IMR-90 (cell line): ENCODE results near the gene ZMIZ1. TPM values are rescaled to one million over a fixed set of nuclear protein-coding genes. Genes with fewer than 3 reads are reported as not detected.

Experiments used
- ATAC-seq: fragments of 200-7000 bp; cut with Tn5 transposase; 2 replicates; pipeline ENCODE4 v1.9.1; 2020; ENCODE audit warnings: low read depth, mild to moderate bottlenecking, moderate library complexity
- BruUV-seq: library from RNA; stranded (reverse); fragments of 400-500 nt; replicated peaks from 2 replicates; lab custom pipeline; 2021; lab: Mats Ljungman, UMichigan
- CTCF ChIA-PET: fragments of 300-600 bp; formaldehyde crosslinking; extraction: SDS; loops from one replicate; lab custom pipeline; 2021; ENCODE audit warnings: antibody characterized with exemption; lab: Yijun Ruan, JAX
- POLR2A ChIA-PET: fragments of 300-600 bp; sonication (Branson Sonifier 250); formaldehyde crosslinking; loops from one replicate; lab custom pipeline; 2022; ENCODE audit warnings: antibody characterized with exemption; ENCODE audit not compliant: unreplicated experiment; lab: Charles Lee
- DNase-seq: peaks from one replicate; pipeline ENCODE4 v3.0.0; 2013
- H2AFZ ChIP-seq: replicated peaks from 2 replicates; pipeline ENCODE3; 2013; ENCODE audit warnings: low read length, mild to moderate bottlenecking; ENCODE audit not compliant: poor library complexity
- H2AK5ac ChIP-seq: 2 replicates; pipeline ENCODE4 v1.6.1; 2013; ENCODE audit warnings: low read depth, low read length, inconsistent platforms
- H2AK9ac ChIP-seq: replicated peaks from 2 replicates; pipeline ENCODE3; 2013; ENCODE audit warnings: mild to moderate bottlenecking, low read depth, low read length, moderate library complexity; ENCODE audit not compliant: poor library complexity
- H2BK120ac ChIP-seq: 2 replicates; pipeline ENCODE4 v1.6.1; 2013; ENCODE audit warnings: low read depth, low read length, inconsistent platforms
- H2BK15ac ChIP-seq: 3 replicates; pipeline ENCODE4 v1.6.1; 2013; ENCODE audit warnings: low read depth, low read length, inconsistent platforms
- H2BK20ac ChIP-seq: 2 replicates; pipeline ENCODE4 v1.6.1; 2013; ENCODE audit warnings: low read depth, mild to moderate bottlenecking, inconsistent platforms, low read length, moderate library complexity
- H2BK5ac ChIP-seq: 2 replicates; pipeline ENCODE4 v1.6.1; 2013; ENCODE audit warnings: mild to moderate bottlenecking, low read depth, low read length, inconsistent platforms; ENCODE audit not compliant: poor library complexity, severe bottlenecking
- H3K14ac ChIP-seq: replicated peaks from 2 replicates; pipeline ENCODE4 v1.6.1; 2013; ENCODE audit warnings: low read depth, low read length, inconsistent platforms
- H3K18ac ChIP-seq: 2 replicates; pipeline ENCODE4 v1.6.1; 2013; ENCODE audit warnings: low read depth, low read length, control low read depth
- H3K23ac ChIP-seq: 2 replicates; pipeline ENCODE4 v1.6.1; 2013; ENCODE audit warnings: low read depth, low read length, inconsistent platforms
- H3K27ac ChIP-seq: 2 replicates; pipeline ENCODE4 v1.5.1; 2013; ENCODE audit warnings: mild to moderate bottlenecking, control low read depth, low read length; ENCODE audit not compliant: insufficient read depth
- H3K27me3 ChIP-seq: 2 replicates; pipeline ENCODE4 v1.6.1; 2013; ENCODE audit warnings: low read length; ENCODE audit not compliant: control insufficient read depth, insufficient read depth
- H3K36me3 ChIP-seq: 2 replicates; pipeline ENCODE4 v1.6.1; 2013; ENCODE audit warnings: low read length, mixed read lengths; ENCODE audit not compliant: control insufficient read depth, insufficient read depth
- H3K4ac ChIP-seq: 2 replicates; pipeline ENCODE4 v1.6.1; 2013; ENCODE audit warnings: low read depth, low read length, inconsistent platforms
- H3K4me1 ChIP-seq: 2 replicates; pipeline ENCODE4 v1.6.1; 2013; ENCODE audit warnings: low read length, mixed read lengths; ENCODE audit not compliant: control insufficient read depth, insufficient read depth
- H3K4me2 ChIP-seq: 2 replicates; pipeline ENCODE4 v1.6.1; 2013; ENCODE audit warnings: low read depth, mild to moderate bottlenecking, control low read depth, low read length, moderate library complexity
- H3K4me3 ChIP-seq: 2 replicates; pipeline ENCODE4 v1.5.1; 2013; ENCODE audit warnings: low read depth, mild to moderate bottlenecking, control low read depth, low read length, moderate library complexity; ENCODE audit not compliant: insufficient read depth
- H3K56ac ChIP-seq: 2 replicates; pipeline ENCODE4 v1.6.1; 2013; ENCODE audit warnings: low read length, inconsistent platforms; ENCODE audit not compliant: insufficient read depth; ENCODE audit errors: extremely low read depth
- H3K79me1 ChIP-seq, 2 experiments: 2 replicates each; pipeline ENCODE4 v1.6.1; 2013; ENCODE audit warnings: low read length in 2 of 2, inconsistent platforms in 1 of 2, low read depth in 1 of 2
- H3K9ac ChIP-seq: 2 replicates; pipeline ENCODE4 v1.6.1; 2013; ENCODE audit warnings: low read depth, low read length, control low read depth
- H3K9me1 ChIP-seq: 2 replicates; pipeline ENCODE4 v1.6.1; 2013; ENCODE audit warnings: low read length, inconsistent platforms; ENCODE audit not compliant: insufficient read depth
- H3K9me3 ChIP-seq: 2 replicates; pipeline ENCODE4 v1.6.1; 2013; ENCODE audit warnings: low read length; ENCODE audit not compliant: control insufficient read depth, insufficient read depth
- H4K20me1 ChIP-seq: 2 replicates; pipeline ENCODE4 v1.6.1; 2013; ENCODE audit warnings: low read length, inconsistent platforms; ENCODE audit not compliant: insufficient read depth
- H4K5ac ChIP-seq: 2 replicates; pipeline ENCODE4 v1.6.1; 2013; ENCODE audit warnings: mild to moderate bottlenecking, low read depth, low read length, control low read depth
- H4K8ac ChIP-seq, 2 experiments: 2 replicates each; pipeline ENCODE4 v1.6.1; 2013; ENCODE audit warnings: low read depth in 2 of 2, low read length in 2 of 2, control low read depth in 1 of 2, inconsistent platforms in 1 of 2
- H4K91ac ChIP-seq: 2 replicates; pipeline ENCODE4 v1.6.1; 2013; ENCODE audit warnings: low read depth, low read length, inconsistent platforms; ENCODE audit not compliant: insufficient read depth
- BHLHE40 ChIP-seq: fragments of 150-350 bp; IDR thresholded peaks from 2 replicates; pipeline ENCODE4 v1.6.1; 2016; ENCODE audit warnings: mild to moderate bottlenecking, low read depth, low read length
- CEBPB ChIP-seq: IDR thresholded peaks from 2 replicates; pipeline ENCODE4 v1.6.1; 2012; ENCODE audit warnings: low read depth, low read length, improper control_type of control experiment
- CHD1 ChIP-seq: IDR thresholded peaks from 2 replicates; pipeline ENCODE4 v1.6.1; 2012; ENCODE audit warnings: low read depth, low read length, improper control_type of control experiment
- FOS ChIP-seq: fragments of 150-350 bp; IDR thresholded peaks from 2 replicates; pipeline ENCODE4 v1.6.1; 2016; ENCODE audit warnings: low read depth, low read length
- MAFK ChIP-seq: IDR thresholded peaks from 2 replicates; pipeline ENCODE4 v1.6.1; 2012; ENCODE audit warnings: low read depth, low read length, improper control_type of control experiment
- MAZ ChIP-seq: IDR thresholded peaks from 2 replicates; pipeline ENCODE4 v1.6.1; 2012; ENCODE audit warnings: low read depth, mild to moderate bottlenecking, low read length, improper control_type of control experiment, moderate library complexity, borderline replicate concordance
- MXI1 ChIP-seq: IDR thresholded peaks from 2 replicates; pipeline ENCODE4 v1.6.1; 2012; ENCODE audit warnings: low read depth, mild to moderate bottlenecking, low read length, moderate library complexity, borderline replicate concordance
- NFE2L2 ChIP-seq: fragments of 150-350 bp; IDR thresholded peaks from 2 replicates; pipeline ENCODE4 v1.6.1; 2016; ENCODE audit warnings: low read depth, mild to moderate bottlenecking, low read length
- RAD21 ChIP-seq: IDR thresholded peaks from 2 replicates; pipeline ENCODE4 v1.6.1; 2012; ENCODE audit warnings: low read length, improper control_type of control experiment
- RCOR1 ChIP-seq: IDR thresholded peaks from 2 replicates; pipeline ENCODE4 v1.6.1; 2012; ENCODE audit warnings: mild to moderate bottlenecking, low read length, improper control_type of control experiment; ENCODE audit not compliant: insufficient replicate concordance
- SMC3 ChIP-seq: fragments of 150-350 bp; IDR thresholded peaks from 2 replicates; pipeline ENCODE4 v1.6.1; 2016; ENCODE audit warnings: low read depth, mild to moderate bottlenecking, antibody characterized with exemption, low read length, moderate library complexity
- WGBS, 2 experiments: methylation state at CpG; one replicate each; pipeline versions ENCODE4 v1.1.5 to v1.1.7; 2013; ENCODE audit warnings: missing lambda C conversion rate in 2 of 2; ENCODE audit not compliant: insufficient read length in 1 of 2; ENCODE audit errors: extremely low coverage in 2 of 2; 5-methylcytosine and 5-hydroxymethylcytosine counted together
- dilution Hi-C: fragments of 300-500 bp; cut with HindIII; formaldehyde crosslinking; loops from one replicate; pipeline ENCODE4 v1.14.3; 2018; ENCODE audit warnings: low sequenced_read_pairs; ENCODE audit not compliant: unreplicated experiment
- in situ Hi-C: fragments of 300-500 bp; cut with MboI; formaldehyde crosslinking; loops from 3 replicates; pipeline ENCODE4 v1.14.3; 2019; ENCODE audit warnings: low sequenced_read_pairs, inconsistent platforms, mixed read lengths
- intact Hi-C: fragments of 100-400 bp; cut with micrococcal nuclease; formaldehyde crosslinking; loops from 2 replicates; pipeline ENCODE4 v1.10.0; 2022
- polyA plus RNA-seq, 3 experiments: library from polyadenylated mRNA; depleted of rRNA; stranded (reverse); fragments of >200 nt; gene quantifications; 2 replicates each; pipeline ENCODE4 v1.2.3, GENCODE V29; 2012; ENCODE audit warnings: low replicate concordance in 1 of 3
- total RNA-seq: library from RNA; depleted of rRNA; stranded (reverse); fragments of >200 nt; gene quantifications from 2 replicates; pipeline ENCODE4 v1.2.3, GENCODE V29; 2012
- TF ChIP-seq, protein P1 (sequence below): fragments of 150-350 bp; IDR thresholded peaks from 2 replicates; pipeline ENCODE4 v1.6.1; 2017; ENCODE audit warnings: mild to moderate bottlenecking, antibody characterized with exemption, low read length, low read depth
- TF ChIP-seq, protein P2 (sequence below): fragments of 150-350 bp; IDR thresholded peaks from 2 replicates; pipeline ENCODE4 v1.6.1; 2016; ENCODE audit warnings: low read depth, mild to moderate bottlenecking, low read length, moderate library complexity, borderline replicate concordance

ZMIZ1 gene
- total and polyA plus RNA-seq, 2 of the 4 experiments (the other 2 are of a cell fraction) = 6.6 to 48.7 TPM

DNA sequence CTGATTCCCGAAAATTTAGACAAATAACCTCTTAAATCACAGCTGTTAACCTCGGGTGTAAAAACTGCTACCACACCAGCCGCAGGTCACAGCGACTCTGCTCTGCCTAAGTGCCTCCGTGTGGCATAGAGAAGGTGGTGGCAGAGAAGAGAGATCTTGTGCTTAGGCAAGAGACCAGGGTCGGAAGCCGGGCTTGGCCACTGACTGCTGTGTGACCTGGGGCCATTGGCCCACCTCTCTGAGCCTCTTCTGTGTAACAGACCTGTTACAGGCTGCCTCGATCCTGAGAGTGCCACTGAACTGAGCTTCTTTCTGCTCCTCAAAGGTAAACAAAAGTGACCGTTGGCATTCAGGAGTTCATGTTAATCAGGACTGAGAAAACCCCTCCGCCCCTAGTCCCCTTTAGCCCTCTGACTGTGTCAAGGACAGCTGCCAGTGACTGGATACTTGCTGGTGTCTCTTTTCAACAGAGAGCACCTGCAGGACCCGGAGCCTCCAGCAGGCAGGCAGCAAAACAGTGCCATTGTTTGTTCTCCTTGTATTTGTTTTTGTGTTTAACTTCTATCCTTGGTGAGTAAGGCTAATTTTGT, 36.5 kb downstream of the ZMIZ1 start:
- Histone ChIP-seq H3K18ac (no peak overlapping the region), H3K4me2 (no peak overlapping the region), H2BK120ac (no peak overlapping the region), H3K23ac (peak overlapping the region; percentile 73; the same call in 1 of the 2 replicates), H3K56ac (no peak overlapping the region), H4K5ac (no peak overlapping the region), H2AFZ (no peak overlapping the region), H3K4me1 (peaks cover 52% of the 10 kb centered on the region), H3K27me3 (no peaks in the 10 kb centered on the region), H2BK15ac (0 out of 3 replicates have a peak overlapping the region, but pooled peaks have one; percentile 23), H4K20me1 (peaks cover 100% of the 10 kb centered on the region), H3K9me1 (peaks cover 75% of the 10 kb centered on the region), H2BK20ac (no peak overlapping the region), H2BK5ac (no peak overlapping the region), H4K8ac (no peak overlapping the region; a peak in 1 of 4 replicates), H2AK5ac (no peak overlapping the region), H3K14ac (peak overlapping the region; percentile 44; the same call in 1 of the 2 replicates), H3K4me3 (no peak overlapping the region), H3K36me3 (peaks cover 3% of the 10 kb centered on the region), H3K79me1 (peaks cover 3 to 99% of the 10 kb centered on the region in 2 experiments; a peak in 3 of 4 replicates), H3K27ac (no peak overlapping the region), H3K9me3 (no peaks in the 10 kb centered on the region), H3K4ac (peak overlapping the region; percentile 49), H3K9ac (no peak overlapping the region), H4K91ac (no peak overlapping the region), H2AK9ac (no peak overlapping the region)
- WGBS, 2 experiments = 58% methylated on average over 4 of the region's 11 CpGs; no CpG with 5 or more reads in 1 of the 2 experiments
- POLR2A ChIA-PET = interaction anchor here (0.7 kb wide), 1 partner anchor 11 kb away, joined by 4 read pairs; no protein-coding TSS in a partner anchor
- no TSS peak for BruUV-seq
- dilution Hi-C loops (no loop called here), intact Hi-C loops (no loop called here), in situ Hi-C loops (no loop called here)
- DNase-seq (no peak), ATAC-seq (no peak)
- CTCF ChIA-PET = interaction anchor here (1.3 kb wide), 1 partner anchor 124 kb away, joined by 4 read pairs; no protein-coding TSS in a partner anchor
- no peak for TF ChIP-seq BHLHE40
- TF ChIP-seq MAFK = no peak
- TF ChIP-seq RAD21 = no peak
- TF ChIP-seq CHD1 = no peak
- no peak for TF ChIP-seq FOS
- TF ChIP-seq CEBPB = no peak
- no peak for TF ChIP-seq NFE2L2
- no peak for TF ChIP-seq MXI1
- TF ChIP-seq, protein P1, sequence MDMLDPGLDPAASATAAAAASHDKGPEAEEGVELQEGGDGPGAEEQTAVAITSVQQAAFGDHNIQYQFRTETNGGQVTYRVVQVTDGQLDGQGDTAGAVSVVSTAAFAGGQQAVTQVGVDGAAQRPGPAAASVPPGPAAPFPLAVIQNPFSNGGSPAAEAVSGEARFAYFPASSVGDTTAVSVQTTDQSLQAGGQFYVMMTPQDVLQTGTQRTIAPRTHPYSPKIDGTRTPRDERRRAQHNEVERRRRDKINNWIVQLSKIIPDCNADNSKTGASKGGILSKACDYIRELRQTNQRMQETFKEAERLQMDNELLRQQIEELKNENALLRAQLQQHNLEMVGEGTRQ = no peak
- no peak for TF ChIP-seq SMC3
- TF ChIP-seq RCOR1 = no peak
- TF ChIP-seq, protein P2, sequence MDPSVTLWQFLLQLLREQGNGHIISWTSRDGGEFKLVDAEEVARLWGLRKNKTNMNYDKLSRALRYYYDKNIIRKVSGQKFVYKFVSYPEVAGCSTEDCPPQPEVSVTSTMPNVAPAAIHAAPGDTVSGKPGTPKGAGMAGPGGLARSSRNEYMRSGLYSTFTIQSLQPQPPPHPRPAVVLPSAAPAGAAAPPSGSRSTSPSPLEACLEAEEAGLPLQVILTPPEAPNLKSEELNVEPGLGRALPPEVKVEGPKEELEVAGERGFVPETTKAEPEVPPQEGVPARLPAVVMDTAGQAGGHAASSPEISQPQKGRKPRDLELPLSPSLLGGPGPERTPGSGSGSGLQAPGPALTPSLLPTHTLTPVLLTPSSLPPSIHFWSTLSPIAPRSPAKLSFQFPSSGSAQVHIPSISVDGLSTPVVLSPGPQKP = no peak
- TF ChIP-seq MAZ = no peak
